SK-N-SH treated with all-trans-retinoic acid at 6 μM for 48 hours (cell line): ENCODE results near the gene RASSF5.

ENCODE experiments used
- ATAC-seq: fragments of 200-7000 bp; cut with Tn5 transposase; 3 replicates; pipeline ENCODE4 v1.9.1; 2020; ENCODE audit warnings: mild to moderate bottlenecking, moderate library complexity
- ARNTL ChIP-seq: fragments of 450-650 bp; formaldehyde crosslinking; IDR thresholded peaks from 2 replicates; pipeline ENCODE4 v1.5.0; 2020; ENCODE audit warnings: low read depth, mild to moderate bottlenecking, moderate library complexity, borderline replicate concordance
- BACH2 ChIP-seq: fragments of 250-450 bp; sonication (Bioruptor Pico); IDR thresholded peaks from 2 replicates; pipeline ENCODE4 v1.9.0; 2021; ENCODE audit warnings: mild to moderate bottlenecking, borderline replicate concordance
- CSDC2 ChIP-seq: fragments of 250-450 bp; sonication (Bioruptor Pico); IDR thresholded peaks from 2 replicates; pipeline ENCODE4 v1.5.0; 2020; ENCODE audit warnings: mild to moderate bottlenecking, moderate library complexity
- ESRRG ChIP-seq: fragments of 250-450 bp; sonication (Bioruptor Pico); IDR thresholded peaks from 2 replicates; pipeline ENCODE4 v1.6.1; 2021; ENCODE audit warnings: mild to moderate bottlenecking
- GLIS3 ChIP-seq: fragments of 250-450 bp; sonication (Bioruptor Pico); IDR thresholded peaks from 2 replicates; pipeline ENCODE4 v1.5.0; 2020; ENCODE audit warnings: mild to moderate bottlenecking, moderate library complexity
- ISL1 ChIP-seq: fragments of 250-450 bp; sonication (Bioruptor Pico); IDR thresholded peaks from 2 replicates; pipeline ENCODE4 v2.1.2; 2022; ENCODE audit warnings: mild to moderate bottlenecking, moderate library complexity
- OSR1 ChIP-seq: fragments of 250-450 bp; sonication (Bioruptor Pico); IDR thresholded peaks from 2 replicates; pipeline ENCODE4 v1.8.0; 2022; ENCODE audit warnings: moderate library complexity, mild to moderate bottlenecking, inconsistent platforms
- PPARA ChIP-seq: fragments of 250-450 bp; sonication (Bioruptor Pico); IDR thresholded peaks from 2 replicates; pipeline ENCODE4 v1.5.0; 2020; ENCODE audit warnings: mild to moderate bottlenecking, borderline replicate concordance
- RARB ChIP-seq: fragments of 250-450 bp; sonication (Bioruptor Pico); IDR thresholded peaks from 2 replicates; pipeline ENCODE4 v1.8.0; 2021; ENCODE audit warnings: mild to moderate bottlenecking, moderate library complexity
- SNAI2 ChIP-seq: fragments of 250-450 bp; sonication (Bioruptor Pico); IDR thresholded peaks from 2 replicates; pipeline ENCODE4 v1.5.0; 2020; ENCODE audit warnings: mild to moderate bottlenecking, moderate library complexity
- TCF4 ChIP-seq: fragments of 250-450 bp; sonication (Bioruptor Pico); IDR thresholded peaks from 2 replicates; pipeline ENCODE4 v1.8.0; 2021; ENCODE audit warnings: mild to moderate bottlenecking, moderate library complexity, borderline replicate concordance
- TOX ChIP-seq: fragments of 250-450 bp; sonication (Bioruptor Pico); IDR thresholded peaks from 2 replicates; pipeline ENCODE4 v1.8.0; 2021; ENCODE audit warnings: mild to moderate bottlenecking, moderate library complexity, borderline replicate concordance
- ZC3H10 ChIP-seq: fragments of 250-450 bp; sonication (Bioruptor Pico); IDR thresholded peaks from 2 replicates; pipeline ENCODE4 v1.5.1; 2021; ENCODE audit warnings: mild to moderate bottlenecking, moderate library complexity
- ZFP3 ChIP-seq: fragments of 250-450 bp; sonication (Bioruptor Pico); IDR thresholded peaks from 2 replicates; pipeline ENCODE4 v1.5.0; 2020; ENCODE audit warnings: mild to moderate bottlenecking, moderate library complexity
- ZFP30 ChIP-seq: fragments of 450-650 bp; formaldehyde crosslinking; IDR thresholded peaks from 2 replicates; pipeline ENCODE4 v1.5.0; 2022; ENCODE audit warnings: mild to moderate bottlenecking, moderate library complexity
- ZNF565 ChIP-seq: fragments of 450-650 bp; formaldehyde crosslinking; conservative IDR thresholded peaks from 2 replicates; pipeline ENCODE4 v1.5.0; 2020; ENCODE audit warnings: low read depth, mild to moderate bottlenecking, moderate library complexity
- ZNF70 ChIP-seq: fragments of 450-650 bp; formaldehyde crosslinking; IDR thresholded peaks from 2 replicates; pipeline ENCODE4 v1.5.0; 2020; ENCODE audit warnings: mild to moderate bottlenecking, moderate library complexity
- ZNF8 ChIP-seq: fragments of 450-650 bp; formaldehyde crosslinking; IDR thresholded peaks from 2 replicates; pipeline ENCODE4 v1.5.0; 2020; ENCODE audit warnings: mild to moderate bottlenecking, moderate library complexity
- TF ChIP-seq, protein P1 (sequence below): fragments of 250-450 bp; sonication (Bioruptor Pico); IDR thresholded peaks from 2 replicates; pipeline ENCODE4 v1.5.1; 2021; ENCODE audit warnings: mild to moderate bottlenecking, moderate library complexity
- TF ChIP-seq, protein P2 (sequence below): fragments of 250-450 bp; sonication (Bioruptor Pico); IDR thresholded peaks from 2 replicates; pipeline ENCODE4 v1.8.0; 2020; ENCODE audit warnings: mild to moderate bottlenecking, moderate library complexity, borderline replicate concordance
- TF ChIP-seq, protein P3 (sequence below): fragments of 250-450 bp; sonication (Bioruptor Pico); IDR thresholded peaks from 2 replicates; pipeline ENCODE4 v1.5.0; 2020; ENCODE audit warnings: mild to moderate bottlenecking, moderate library complexity
- TF ChIP-seq, protein P4 (sequence below): fragments of 250-450 bp; sonication (Bioruptor Pico); IDR thresholded peaks from 2 replicates; pipeline ENCODE4 v1.8.0; 2021; ENCODE audit warnings: low read depth, mild to moderate bottlenecking, moderate library complexity, borderline replicate concordance

The RASSF5 gene

DNA sequence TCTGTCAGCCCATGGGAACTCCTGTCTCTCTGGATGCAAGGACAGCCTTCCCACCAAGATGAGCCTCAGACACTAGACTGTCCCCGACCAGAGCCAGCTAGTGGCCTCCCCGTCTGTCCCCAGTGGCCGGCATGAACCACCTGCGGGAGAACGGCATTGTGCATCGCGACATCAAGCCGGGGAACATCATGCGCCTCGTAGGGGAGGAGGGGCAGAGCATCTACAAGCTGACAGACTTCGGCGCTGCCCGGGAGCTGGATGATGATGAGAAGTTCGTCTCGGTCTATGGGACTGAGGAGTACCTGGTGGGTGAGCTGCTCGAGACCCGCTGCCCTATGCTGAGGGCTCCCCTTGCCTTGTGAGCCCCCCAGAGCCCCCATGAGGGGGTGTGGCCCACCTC lies 31.3 kb upstream of the RASSF5 start:
- no peak for ATAC-seq
- TF ChIP-seq ZNF565 (CRISPR knock-in tag) (no peak), TOX (CRISPR knock-in tag) (no peak), CSDC2 (CRISPR knock-in tag) (no peak)
- TF ChIP-seq, protein P1, sequence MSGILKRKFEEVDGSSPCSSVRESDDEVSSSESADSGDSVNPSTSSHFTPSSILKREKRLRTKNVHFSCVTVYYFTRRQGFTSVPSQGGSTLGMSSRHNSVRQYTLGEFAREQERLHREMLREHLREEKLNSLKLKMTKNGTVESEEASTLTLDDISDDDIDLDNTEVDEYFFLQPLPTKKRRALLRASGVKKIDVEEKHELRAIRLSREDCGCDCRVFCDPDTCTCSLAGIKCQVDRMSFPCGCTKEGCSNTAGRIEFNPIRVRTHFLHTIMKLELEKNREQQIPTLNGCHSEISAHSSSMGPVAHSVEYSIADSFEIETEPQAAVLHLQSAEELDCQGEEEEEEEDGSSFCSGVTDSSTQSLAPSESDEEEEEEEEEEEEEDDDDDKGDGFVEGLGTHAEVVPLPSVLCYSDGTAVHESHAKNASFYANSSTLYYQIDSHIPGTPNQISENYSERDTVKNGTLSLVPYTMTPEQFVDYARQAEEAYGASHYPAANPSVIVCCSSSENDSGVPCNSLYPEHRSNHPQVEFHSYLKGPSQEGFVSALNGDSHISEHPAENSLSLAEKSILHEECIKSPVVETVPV (CRISPR knock-in tag): no peak
- TF ChIP-seq, protein P2, sequence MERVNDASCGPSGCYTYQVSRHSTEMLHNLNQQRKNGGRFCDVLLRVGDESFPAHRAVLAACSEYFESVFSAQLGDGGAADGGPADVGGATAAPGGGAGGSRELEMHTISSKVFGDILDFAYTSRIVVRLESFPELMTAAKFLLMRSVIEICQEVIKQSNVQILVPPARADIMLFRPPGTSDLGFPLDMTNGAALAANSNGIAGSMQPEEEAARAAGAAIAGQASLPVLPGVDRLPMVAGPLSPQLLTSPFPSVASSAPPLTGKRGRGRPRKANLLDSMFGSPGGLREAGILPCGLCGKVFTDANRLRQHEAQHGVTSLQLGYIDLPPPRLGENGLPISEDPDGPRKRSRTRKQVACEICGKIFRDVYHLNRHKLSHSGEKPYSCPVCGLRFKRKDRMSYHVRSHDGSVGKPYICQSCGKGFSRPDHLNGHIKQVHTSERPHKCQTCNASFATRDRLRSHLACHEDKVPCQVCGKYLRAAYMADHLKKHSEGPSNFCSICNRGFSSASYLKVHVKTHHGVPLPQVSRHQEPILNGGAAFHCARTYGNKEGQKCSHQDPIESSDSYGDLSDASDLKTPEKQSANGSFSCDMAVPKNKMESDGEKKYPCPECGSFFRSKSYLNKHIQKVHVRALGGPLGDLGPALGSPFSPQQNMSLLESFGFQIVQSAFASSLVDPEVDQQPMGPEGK (CRISPR knock-in tag): no peak

DNA sequence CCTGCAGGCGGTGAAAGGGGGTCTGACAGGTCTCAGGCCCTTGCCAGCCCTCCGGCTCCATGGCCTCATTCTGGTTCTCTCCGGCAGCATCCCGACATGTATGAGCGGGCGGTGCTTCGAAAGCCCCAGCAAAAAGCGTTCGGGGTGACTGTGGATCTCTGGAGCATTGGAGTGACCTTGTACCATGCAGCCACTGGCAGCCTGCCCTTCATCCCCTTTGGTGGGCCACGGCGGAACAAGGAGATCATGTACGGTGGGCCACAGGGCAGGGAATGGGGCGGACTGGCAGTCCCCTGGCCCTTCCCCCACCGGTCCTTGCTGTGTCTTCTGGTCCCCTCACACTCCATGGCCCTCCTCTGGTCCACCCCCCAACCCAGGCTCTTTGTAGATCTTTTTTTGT lies 30.7 kb upstream of the RASSF5 start:
- no peak for ATAC-seq
- TF ChIP-seq OSR1: no peak
- TF ChIP-seq, protein P3, sequence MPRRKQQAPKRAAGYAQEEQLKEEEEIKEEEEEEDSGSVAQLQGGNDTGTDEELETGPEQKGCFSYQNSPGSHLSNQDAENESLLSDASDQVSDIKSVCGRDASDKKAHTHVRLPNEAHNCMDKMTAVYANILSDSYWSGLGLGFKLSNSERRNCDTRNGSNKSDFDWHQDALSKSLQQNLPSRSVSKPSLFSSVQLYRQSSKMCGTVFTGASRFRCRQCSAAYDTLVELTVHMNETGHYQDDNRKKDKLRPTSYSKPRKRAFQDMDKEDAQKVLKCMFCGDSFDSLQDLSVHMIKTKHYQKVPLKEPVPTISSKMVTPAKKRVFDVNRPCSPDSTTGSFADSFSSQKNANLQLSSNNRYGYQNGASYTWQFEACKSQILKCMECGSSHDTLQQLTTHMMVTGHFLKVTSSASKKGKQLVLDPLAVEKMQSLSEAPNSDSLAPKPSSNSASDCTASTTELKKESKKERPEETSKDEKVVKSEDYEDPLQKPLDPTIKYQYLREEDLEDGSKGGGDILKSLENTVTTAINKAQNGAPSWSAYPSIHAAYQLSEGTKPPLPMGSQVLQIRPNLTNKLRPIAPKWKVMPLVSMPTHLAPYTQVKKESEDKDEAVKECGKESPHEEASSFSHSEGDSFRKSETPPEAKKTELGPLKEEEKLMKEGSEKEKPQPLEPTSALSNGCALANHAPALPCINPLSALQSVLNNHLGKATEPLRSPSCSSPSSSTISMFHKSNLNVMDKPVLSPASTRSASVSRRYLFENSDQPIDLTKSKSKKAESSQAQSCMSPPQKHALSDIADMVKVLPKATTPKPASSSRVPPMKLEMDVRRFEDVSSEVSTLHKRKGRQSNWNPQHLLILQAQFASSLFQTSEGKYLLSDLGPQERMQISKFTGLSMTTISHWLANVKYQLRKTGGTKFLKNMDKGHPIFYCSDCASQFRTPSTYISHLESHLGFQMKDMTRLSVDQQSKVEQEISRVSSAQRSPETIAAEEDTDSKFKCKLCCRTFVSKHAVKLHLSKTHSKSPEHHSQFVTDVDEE (CRISPR knock-in tag): no peak
- no peak for TF ChIP-seq TOX (CRISPR knock-in tag)
- no peak for TF ChIP-seq ZC3H10

DNA sequence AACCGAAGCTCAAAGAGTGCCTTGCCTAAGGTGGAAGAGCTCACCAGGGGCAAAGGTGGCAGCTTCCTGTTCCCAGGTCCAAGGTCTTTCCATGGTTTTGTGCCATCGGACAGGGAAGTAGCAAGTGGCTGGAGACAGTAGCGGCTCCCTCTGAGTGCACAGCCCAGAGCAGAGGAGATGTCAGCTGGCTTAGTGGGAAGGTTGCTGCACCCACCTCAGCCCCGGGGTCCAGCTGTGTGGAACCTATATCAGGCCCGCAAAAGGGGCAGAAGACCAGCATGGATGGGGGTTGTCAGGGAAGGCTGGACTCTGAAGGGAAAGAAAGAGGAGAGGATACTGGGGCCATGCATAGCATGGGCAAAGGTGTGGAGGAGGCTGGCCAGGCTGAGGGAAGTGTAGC lies 30.2 kb upstream of the RASSF5 start:
- TF ChIP-seq TCF4: no peak
- TF ChIP-seq ISL1 (CRISPR knock-in tag): no peak
- no peak for TF ChIP-seq GLIS3
- ATAC-seq: no peak

DNA sequence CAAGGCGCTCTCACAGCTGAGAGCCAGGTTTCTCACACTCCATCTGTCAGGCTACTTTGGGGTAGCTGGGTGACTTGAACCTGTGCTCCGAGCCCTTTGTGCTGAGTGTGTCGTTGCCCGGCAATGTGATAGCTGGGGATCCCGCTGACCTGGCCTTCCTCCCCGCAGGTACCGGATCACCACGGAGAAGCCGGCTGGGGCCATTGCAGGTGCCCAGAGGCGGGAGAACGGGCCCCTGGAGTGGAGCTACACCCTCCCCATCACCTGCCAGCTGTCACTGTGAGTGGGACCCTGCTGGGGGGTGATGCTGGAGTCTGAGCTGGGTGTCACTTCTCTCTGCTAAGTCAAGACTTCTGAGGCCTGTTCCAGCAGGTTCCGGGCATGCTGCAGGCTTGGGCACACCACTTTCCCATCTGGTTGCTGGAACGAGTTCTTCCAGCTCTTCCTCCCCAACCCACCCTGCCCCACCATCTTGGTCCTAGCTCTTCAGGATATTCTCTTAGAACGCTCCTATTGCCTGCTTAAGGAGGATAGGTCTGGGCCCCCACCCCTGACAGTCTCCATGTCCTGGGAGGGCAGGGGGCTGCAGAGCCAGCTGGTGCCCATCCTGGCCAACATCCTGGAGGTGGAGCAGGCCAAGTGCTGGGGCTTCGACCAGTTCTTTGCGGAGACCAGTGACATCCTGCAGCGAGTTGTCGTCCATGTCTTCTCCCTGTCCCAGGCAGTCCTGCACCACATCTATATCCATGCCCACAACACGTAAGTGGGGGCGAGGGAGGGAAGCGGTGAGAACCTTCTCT lies 29.6 kb upstream of the RASSF5 start:
- TF ChIP-seq ZNF8 (CRISPR knock-in tag) (no peak), ESRRG (CRISPR knock-in tag) (no peak), TOX (CRISPR knock-in tag) (no peak), PPARA (CRISPR knock-in tag) (no peak), ZNF70 (CRISPR knock-in tag) (no peak), ZFP30 (CRISPR knock-in tag) (no peak), SNAI2 (no peak), ZFP3 (CRISPR knock-in tag) (no peak), TCF4 (no peak), RARB (CRISPR knock-in tag) (no peak), ZNF565 (CRISPR knock-in tag) (no peak), BACH2 (CRISPR knock-in tag) (no peak), ARNTL (no peak), CSDC2 (CRISPR knock-in tag) (no peak)
- TF ChIP-seq, protein P3 (CRISPR knock-in tag): no peak
- TF ChIP-seq, protein P2 (CRISPR knock-in tag): no peak
- TF ChIP-seq, protein P4, sequence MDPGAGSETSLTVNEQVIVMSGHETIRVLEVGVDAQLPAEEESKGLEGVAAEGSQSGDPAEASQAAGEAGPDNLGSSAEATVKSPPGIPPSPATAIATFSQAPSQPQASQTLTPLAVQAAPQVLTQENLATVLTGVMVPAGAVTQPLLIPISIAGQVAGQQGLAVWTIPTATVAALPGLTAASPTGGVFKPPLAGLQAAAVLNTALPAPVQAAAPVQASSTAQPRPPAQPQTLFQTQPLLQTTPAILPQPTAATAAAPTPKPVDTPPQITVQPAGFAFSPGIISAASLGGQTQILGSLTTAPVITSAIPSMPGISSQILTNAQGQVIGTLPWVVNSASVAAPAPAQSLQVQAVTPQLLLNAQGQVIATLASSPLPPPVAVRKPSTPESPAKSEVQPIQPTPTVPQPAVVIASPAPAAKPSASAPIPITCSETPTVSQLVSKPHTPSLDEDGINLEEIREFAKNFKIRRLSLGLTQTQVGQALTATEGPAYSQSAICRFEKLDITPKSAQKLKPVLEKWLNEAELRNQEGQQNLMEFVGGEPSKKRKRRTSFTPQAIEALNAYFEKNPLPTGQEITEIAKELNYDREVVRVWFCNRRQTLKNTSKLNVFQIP: no peak

More for the DNA sequence above, 29.6 kb upstream of the RASSF5 start:
- no peak for ATAC-seq
